NCI-H2029 (cell line): Measurements from ENCODE around the gene FAM117B.
"Not testable (repeated sequence)": the region's sequence is repeated elsewhere in the genome, so short reads cannot be mapped to it uniquely, and the experiment has no call there.

Source experiments
- DNase-seq: peaks from one replicate; lab custom pipeline; 2025; lab: John Stamatoyannopoulos, UW

The FAM117B gene

DNA sequence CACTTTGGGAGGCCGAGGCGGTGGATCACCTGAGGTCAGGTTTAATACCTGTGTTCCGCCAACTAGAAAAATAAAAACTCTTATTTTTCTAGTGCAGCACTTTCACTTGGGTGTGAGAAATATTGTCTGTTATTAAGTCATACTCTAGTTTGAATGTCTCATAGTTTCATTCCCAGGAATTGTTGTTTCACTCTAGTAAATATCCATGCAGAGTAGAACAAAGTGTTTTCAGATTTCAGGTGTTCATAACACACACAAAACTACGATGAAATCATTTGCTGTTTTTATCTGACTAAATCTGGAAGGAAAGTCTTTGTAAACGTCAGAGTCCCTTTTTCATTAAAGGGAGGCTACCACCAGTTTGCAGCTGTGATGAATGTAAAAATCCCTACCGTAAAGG is 4.0 kb downstream of the FAM117B start:
- no peak for DNase-seq

DNA sequence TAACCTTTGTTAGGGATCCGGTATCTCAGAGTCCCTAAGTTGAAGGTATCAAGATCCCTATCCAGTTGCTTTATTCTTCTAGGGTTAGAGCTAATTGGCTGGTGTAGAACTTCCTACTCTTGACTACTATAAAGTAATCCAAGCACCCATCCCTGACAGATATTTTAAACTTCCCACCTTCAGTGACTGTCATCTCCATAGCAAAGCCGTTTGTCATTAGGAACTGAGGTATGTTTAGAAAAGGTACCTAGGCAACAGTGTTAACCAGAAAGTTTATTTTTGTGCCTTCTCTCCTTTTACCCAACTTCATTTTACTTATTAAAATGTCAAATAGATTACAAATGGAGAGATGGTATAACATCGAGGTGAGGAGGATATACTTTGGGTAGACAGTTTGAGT is 4.5 kb downstream of the FAM117B start:
- no peak for DNase-seq

GRCh38 chr2:202642567-202642966 is 7.8 kb downstream of the FAM117B start:
- DNase-seq: no peak

GRCh38 chr2:202643012-202643858 is 8.5 kb downstream of the FAM117B start:
- no peak for DNase-seq

GRCh38 chr2:202652119-202652518 is 17.4 kb downstream of the FAM117B start:
- no peak for DNase-seq

- no peak for DNase-seq
Measured at GRCh38 chr2:202653890-202654289, 19.1 kb downstream of the FAM117B start.

DNA sequence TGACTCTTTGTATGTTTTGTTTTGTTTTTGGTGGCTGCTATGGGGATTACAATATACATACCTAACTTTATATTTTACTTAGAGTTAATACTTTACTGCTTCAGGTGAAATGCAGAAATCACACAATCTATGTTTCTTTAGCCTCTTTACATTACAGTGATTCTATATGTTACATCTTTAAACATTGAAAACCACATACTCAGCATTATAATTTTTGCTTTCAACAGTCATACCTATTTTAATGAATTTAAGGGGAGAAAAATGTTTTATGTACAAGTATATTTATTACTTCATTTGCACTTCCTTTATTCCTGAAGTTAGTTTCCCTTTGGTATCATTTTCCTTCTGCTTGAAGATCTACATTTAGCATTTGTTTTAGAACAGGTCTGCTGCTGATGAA is 23.1 kb downstream of the FAM117B start:
- no peak for DNase-seq

GRCh38 chr2:202660796-202661195 is 26.0 kb downstream of the FAM117B start:
- DNase-seq: no peak

DNA sequence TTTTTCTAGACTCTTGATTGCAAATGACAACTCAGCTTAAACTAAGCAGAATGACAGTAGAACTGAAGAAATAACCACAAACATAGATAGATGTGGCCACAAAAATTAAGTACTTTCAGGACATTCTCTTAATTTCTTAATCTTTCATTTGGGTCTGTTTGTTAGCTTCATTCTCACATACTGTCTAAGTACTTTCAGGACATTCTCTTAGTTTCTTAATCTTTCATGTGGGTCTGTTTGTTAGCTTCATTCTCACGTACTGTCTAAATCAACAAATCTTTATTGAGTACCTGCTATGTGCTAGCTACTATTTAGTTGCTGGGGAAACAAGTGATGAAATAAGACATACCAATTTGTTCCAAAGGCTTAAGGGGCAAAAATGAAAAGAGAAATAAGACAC is 35.1 kb downstream of the FAM117B start:
- DNase-seq: no peak

- DNase-seq: no peak
Measured at GRCh38 chr2:202671317-202672035, 36.7 kb downstream of the FAM117B start.

DNA sequence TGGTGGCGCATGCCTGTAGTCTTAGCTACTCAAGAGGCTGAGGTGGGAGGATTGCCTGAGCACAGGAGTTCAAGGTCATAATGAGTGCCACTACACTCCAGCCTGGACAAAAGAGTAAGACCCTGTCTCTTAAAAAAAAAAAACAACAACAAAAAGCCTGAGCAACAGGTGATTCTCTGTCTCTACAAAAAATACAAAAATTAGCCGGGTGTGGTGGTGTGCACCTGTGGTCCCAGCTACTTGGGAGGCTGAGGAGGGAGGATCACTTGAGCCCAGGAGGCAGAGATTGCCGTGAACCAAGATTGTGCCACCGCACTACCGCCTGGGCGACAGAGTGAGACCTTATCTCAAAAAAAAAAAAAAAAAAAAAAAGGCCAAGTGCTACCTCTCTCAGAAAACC is 40.3 kb downstream of the FAM117B start:
- DNase-seq: not testable (repeated sequence)

- DNase-seq: no peak
Measured at GRCh38 chr2:202679980-202680379, 45.2 kb downstream of the FAM117B start.

DNA sequence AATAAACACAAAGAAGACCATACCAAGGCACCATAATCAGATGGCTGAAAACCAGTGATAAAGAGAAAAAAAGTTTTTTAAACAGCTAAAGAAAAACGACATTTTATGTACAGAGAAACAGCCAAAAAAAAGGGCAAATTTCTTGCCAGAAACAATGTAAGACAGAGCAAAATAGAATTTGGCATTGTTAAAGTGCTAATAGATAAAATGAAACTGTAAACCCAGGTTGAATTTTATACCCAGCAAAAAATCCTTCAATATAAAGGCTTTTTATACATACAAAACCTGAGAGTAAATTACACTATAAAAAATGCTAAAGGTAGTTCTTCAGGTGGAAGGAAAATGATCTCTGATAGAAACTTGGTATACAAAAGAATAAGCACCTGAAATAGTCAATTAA is 45.7 kb downstream of the FAM117B start:
- DNase-seq: no peak

GRCh38 chr2:202681688-202682205 is 47.0 kb downstream of the FAM117B start:
- peak; percentile 86 for DNase-seq

DNA sequence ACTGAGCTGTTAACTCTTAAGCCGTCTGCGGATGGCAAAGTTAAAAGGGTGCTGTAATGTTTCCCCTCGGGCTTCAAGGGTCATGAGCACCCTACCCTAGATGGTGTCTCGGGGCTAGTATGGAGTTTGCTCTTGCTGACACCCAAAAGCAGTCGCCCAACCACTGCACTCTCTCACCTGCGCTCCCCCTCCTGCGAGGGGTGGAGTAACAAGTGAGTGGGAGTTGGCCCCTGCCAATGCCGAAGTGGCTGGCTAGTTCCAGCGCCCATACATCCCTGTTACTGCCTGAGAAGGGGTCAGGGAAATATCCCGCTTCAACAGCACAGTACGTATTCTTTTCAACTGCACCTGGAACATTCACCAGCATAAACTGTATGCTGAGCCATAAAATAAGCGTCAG is 47.5 kb downstream of the FAM117B start:
- DNase-seq: no peak

GRCh38 chr2:202687276-202687675 is 52.5 kb downstream of the FAM117B start:
- no peak for DNase-seq

DNA sequence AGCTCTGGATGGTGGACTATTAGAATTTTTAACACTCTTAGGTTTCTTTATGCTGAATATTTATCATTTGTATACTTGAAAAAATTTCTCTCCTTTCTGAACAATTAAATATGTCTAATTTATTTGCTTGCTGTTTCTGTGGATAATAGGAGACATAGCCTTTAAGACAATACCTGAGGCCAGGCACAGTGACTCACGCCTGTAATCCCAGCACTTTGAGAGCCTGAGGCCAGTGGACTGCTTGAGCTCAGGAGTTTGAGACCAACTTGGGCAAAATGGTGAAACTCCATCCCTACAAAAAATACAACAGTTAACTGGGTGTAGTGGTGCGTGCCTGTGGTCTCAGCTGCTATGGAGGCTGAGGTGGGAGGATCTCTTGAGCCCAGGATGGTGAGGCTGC is 54.7 kb downstream of the FAM117B start:
- DNase-seq: no peak

DNA sequence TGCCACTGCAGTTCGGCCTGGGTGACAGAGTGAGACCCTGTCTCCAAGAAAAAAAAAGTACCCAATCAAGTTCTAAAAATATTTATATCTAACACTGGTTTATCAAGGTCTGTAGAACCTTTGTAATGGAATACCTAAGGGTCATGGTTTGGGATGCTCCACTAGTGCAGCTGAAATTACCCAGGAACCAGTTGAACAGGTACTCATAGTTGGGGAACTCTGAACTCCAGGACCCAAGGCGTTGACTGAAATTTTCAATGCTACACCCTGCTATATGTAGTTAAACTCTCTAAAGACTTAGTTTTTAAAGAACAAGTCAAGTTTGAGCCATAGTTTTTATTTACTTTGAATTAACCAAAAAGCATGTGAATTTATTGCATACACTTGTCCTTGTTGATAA is 55.1 kb downstream of the FAM117B start:
- DNase-seq: no peak

GRCh38 chr2:202690321-202690900 is 55.6 kb downstream of the FAM117B start:
- DNase-seq: no peak

- no peak for DNase-seq
Measured at GRCh38 chr2:202693503-202693902, 58.7 kb downstream of the FAM117B start.

DNA sequence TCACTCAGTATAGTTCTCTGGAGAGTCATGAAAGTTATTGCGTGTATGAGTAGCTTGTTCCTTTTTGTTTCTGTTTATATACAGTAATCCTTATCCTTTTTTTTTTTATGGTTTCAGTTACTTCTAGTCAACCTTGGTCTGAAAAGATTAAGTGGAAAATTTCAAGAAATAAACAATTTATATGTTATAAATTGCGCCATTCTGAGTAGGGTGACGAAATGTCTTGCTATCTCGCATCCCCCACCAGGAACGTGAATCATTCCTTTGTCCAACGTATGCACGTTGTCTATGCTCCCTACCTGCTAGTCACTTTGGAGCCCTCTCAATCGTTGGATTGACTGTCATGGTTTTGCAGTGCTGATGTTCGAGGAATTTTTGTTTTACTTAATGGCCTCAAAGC is 60.4 kb downstream of the FAM117B start:
- no peak for DNase-seq

DNA sequence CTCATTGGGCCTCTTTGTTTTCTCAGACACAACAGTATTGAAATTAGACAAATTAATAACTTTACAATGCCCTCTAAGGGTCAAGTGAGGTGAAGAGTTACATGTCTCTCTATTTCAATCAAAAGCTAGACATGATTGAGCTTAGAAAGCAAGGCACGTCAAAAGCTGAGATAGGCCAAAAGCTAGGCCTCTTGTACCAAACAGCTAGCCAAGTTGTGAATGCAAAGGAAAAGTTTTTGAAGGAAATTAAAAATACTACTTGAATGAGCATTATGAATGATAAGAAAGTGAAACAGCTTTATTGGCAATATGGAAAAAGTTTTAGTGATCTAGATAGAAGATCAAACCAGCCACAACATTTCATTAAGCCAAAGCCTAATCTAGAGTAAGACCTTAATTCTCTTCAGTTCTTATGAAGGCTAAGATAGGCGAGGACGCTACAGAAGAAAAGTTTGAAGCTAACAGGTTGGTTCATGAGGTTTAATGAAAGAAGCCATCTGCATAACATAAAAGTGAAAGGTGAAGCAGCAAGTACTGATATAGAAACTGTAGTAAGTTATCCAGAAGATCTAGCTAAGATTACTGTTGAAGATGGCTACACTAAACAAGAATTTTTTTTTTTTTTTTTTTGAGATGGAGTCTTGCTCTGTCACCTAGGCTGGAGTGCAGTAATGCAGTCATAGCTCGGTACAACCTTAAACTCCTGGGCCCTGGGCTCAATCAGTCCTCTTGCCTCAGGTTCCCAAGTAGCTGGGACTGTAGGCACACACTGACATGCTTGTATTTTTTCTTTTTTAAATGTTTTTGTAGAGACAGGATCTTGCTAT is 65.5 kb downstream of the FAM117B start:
- DNase-seq: no peak
